Retinal pigment epithelial cell (primary cell): ENCODE results near the gene IL1RL2.

Experiments
- DNase-seq: peaks from one replicate; pipeline ENCODE4 v3.0.0-alpha.2; 2010; ENCODE audit warnings: low read depth
- H3K4me3 ChIP-seq: 2 replicates; pipeline ENCODE4 v1.5.1; 2011; ENCODE audit warnings: mild to moderate bottlenecking, low read length, control low read depth, moderate library complexity
- TF ChIP-seq, protein P1 (sequence below): conservative IDR thresholded peaks from 2 replicates; pipeline ENCODE4 v1.5.1; 2011; ENCODE audit warnings: low read depth, low read length, control low read depth, inconsistent platforms

IL1RL2 gene

GRCh38 chr2:102184018-102184417, 2.8 kb upstream of the IL1RL2 start:
- TF ChIP-seq, protein P1, sequence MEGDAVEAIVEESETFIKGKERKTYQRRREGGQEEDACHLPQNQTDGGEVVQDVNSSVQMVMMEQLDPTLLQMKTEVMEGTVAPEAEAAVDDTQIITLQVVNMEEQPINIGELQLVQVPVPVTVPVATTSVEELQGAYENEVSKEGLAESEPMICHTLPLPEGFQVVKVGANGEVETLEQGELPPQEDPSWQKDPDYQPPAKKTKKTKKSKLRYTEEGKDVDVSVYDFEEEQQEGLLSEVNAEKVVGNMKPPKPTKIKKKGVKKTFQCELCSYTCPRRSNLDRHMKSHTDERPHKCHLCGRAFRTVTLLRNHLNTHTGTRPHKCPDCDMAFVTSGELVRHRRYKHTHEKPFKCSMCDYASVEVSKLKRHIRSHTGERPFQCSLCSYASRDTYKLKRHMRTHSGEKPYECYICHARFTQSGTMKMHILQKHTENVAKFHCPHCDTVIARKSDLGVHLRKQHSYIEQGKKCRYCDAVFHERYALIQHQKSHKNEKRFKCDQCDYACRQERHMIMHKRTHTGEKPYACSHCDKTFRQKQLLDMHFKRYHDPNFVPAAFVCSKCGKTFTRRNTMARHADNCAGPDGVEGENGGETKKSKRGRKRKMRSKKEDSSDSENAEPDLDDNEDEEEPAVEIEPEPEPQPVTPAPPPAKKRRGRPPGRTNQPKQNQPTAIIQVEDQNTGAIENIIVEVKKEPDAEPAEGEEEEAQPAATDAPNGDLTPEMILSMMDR = no peak
- no peak for DNase-seq
- no peak overlapping the region for H3K4me3 ChIP-seq

GRCh38 chr2:102184568-102184967, 2.3 kb upstream of the IL1RL2 start:
- TF ChIP-seq, protein P1 = no peak
- DNase-seq = no peak

GRCh38 chr2:102185347-102185746, 1.5 kb upstream of the IL1RL2 start:
- no peak overlapping the region for H3K4me3 ChIP-seq
- TF ChIP-seq, protein P1 = peak; percentile 64
- no peak for DNase-seq

More at GRCh38 chr2:102184568-102184967, 2.3 kb upstream of the IL1RL2 start:
- H3K4me3 ChIP-seq = no peak overlapping the region

DNA sequence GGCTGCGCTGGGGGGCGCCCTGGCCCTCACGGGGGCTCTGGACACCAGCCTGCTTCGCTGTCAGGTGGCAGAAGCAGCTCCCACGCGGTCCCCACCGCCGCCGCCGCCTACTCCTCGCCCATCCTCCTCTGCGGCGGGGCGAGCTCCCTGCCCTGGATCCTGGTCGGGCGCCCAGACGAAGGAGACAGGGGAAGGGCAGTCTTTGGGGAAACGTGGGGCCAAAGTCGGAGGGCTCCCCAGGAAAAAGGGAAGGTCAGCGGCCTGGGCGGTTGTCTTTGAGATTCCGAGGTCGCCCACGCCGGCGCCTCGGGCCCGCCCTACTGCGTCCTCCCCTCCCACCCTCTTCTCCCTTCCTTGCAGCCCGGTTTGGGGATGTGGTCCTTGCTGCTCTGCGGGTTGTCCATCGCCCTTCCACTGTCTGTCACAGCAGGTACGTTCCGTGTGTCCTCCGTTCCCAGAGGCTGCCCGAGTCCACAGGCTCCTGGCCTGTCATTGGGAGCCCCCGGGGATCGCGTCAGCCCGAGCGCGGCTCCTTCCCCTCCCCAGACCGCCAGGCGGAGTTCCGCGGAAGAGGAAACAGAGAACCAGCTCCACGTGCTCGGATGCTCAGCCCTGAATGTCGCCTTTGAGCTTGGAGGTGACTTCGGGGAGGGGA, 800 bp downstream of the IL1RL2 start:
- TF ChIP-seq, protein P1 = peak; percentile 49
- H3K4me3 ChIP-seq = peak overlapping the region; percentile 57
- no peak for DNase-seq

GRCh38 chr2:102190430-102191107, 3.7 kb downstream of the IL1RL2 start:
- TF ChIP-seq, protein P1 = no peak
- H3K4me3 ChIP-seq = no peak overlapping the region
- DNase-seq = no peak

DNA sequence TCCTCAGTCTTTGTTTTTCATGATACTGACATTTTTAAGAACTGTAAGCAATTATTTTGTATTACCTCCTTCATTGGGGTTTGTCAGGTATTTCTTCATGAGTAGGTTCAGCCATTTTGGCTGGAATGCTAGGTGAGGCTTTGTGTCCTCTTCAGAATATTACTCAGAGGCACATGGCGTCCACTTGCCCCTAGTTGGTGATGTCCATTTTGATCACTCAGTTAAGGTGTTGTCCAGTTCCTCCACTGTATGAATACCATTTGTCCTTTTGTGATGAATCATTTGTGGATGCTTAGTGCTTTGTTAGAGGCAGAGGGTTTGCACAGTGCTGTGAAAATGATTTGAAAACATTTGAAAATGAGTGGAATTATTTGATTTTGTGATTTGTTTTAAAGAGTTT, 4.7 kb downstream of the IL1RL2 start:
- H3K4me3 ChIP-seq = no peak overlapping the region
- TF ChIP-seq, protein P1 = no peak
- no peak for DNase-seq

- no peak overlapping the region for H3K4me3 ChIP-seq
- DNase-seq = no peak
- TF ChIP-seq, protein P1 = no peak
These were observed 6.3 kb downstream of the IL1RL2 start for GRCh38 chr2:102193074-102193473.
